ENCODE results near the gene COL6A3. TPM values are rescaled to one million over a fixed set of nuclear protein-coding genes. Genes with fewer than 3 reads are reported as not detected.

The COL6A3 gene
- total RNA-seq, 1 donor from 2014 or later, result 143 TPM

- peak overlapping the region; percentile 92 for H3K27ac Mint-ChIP-seq (ENCODE audit: unreplicated experiment)
Observed at GRCh38 chr2:237314198-237314597, 99.8 kb downstream of the COL6A3 start.

GRCh38 chr2:237312021-237312755 is 101.8 kb downstream of the COL6A3 start:
- Mint-ChIP-seq H3K9me3 (ENCODE audit: unreplicated experiment) (no peaks in the 10 kb centered on the region), H3K4me1 (ENCODE audit: unreplicated experiment) (peaks cover 51% of the 10 kb centered on the region), H3K4me3 (ENCODE audit: unreplicated experiment) (no peak overlapping the region), H3K36me3 (ENCODE audit: unreplicated experiment) (peaks cover 3% of the 10 kb centered on the region), H3K27ac (ENCODE audit: unreplicated experiment) (no peak overlapping the region), H3K27me3 (ENCODE audit: unreplicated experiment) (no peaks in the 10 kb centered on the region)
- TF ChIP-seq CTCF (IDR thresholded peaks at IDR 0.05), result no peak
- DNase-seq (ENCODE audit: extremely low spot score, unreplicated experiment), result no peak

More at GRCh38 chr2:237314198-237314597, 99.8 kb downstream of the COL6A3 start:
- DNase-seq (ENCODE audit: extremely low spot score, unreplicated experiment), result no peak
- Mint-ChIP-seq H3K4me3 (ENCODE audit: unreplicated experiment) (no peak overlapping the region), H3K36me3 (ENCODE audit: unreplicated experiment) (peaks cover 4% of the 10 kb centered on the region), H3K27me3 (ENCODE audit: unreplicated experiment) (no peaks in the 10 kb centered on the region), H3K4me1 (ENCODE audit: unreplicated experiment) (peaks cover 38% of the 10 kb centered on the region), H3K9me3 (ENCODE audit: unreplicated experiment) (no peaks in the 10 kb centered on the region)
- no peak for TF ChIP-seq CTCF (IDR thresholded peaks at IDR 0.05)

- no peaks in the 10 kb centered on the region for H3K27me3 Mint-ChIP-seq (ENCODE audit: unreplicated experiment)
- peak overlapping the region; percentile 41 for H3K27ac Mint-ChIP-seq (ENCODE audit: unreplicated experiment)
- H3K4me3 Mint-ChIP-seq (ENCODE audit: unreplicated experiment), result no peak overlapping the region
- no peak for TF ChIP-seq CTCF (IDR thresholded peaks at IDR 0.05)
- H3K36me3 Mint-ChIP-seq (ENCODE audit: unreplicated experiment), result peaks cover 3% of the 10 kb centered on the region
- DNase-seq (ENCODE audit: extremely low spot score, unreplicated experiment), result no peak
- peaks cover 66% of the 10 kb centered on the region for H3K4me1 Mint-ChIP-seq (ENCODE audit: unreplicated experiment)
- H3K9me3 Mint-ChIP-seq (ENCODE audit: unreplicated experiment), result no peaks in the 10 kb centered on the region
Observed at GRCh38 chr2:237310515-237311114, 103.3 kb downstream of the COL6A3 start.

GRCh38 chr2:237309416-237309815 is 104.5 kb downstream of the COL6A3 start:
- H3K4me3 Mint-ChIP-seq (ENCODE audit: unreplicated experiment), result no peak overlapping the region
- no peaks in the 10 kb centered on the region for H3K27me3 Mint-ChIP-seq (ENCODE audit: unreplicated experiment)
- peaks cover 2% of the 10 kb centered on the region for H3K9me3 Mint-ChIP-seq (ENCODE audit: unreplicated experiment)
- DNase-seq (ENCODE audit: extremely low spot score, unreplicated experiment), result no peak
- TF ChIP-seq CTCF (IDR thresholded peaks at IDR 0.05), result no peak
- H3K27ac Mint-ChIP-seq (ENCODE audit: unreplicated experiment), result peak overlapping the region; percentile 39
- H3K36me3 Mint-ChIP-seq (ENCODE audit: unreplicated experiment), result peaks cover 3% of the 10 kb centered on the region
- peaks cover 60% of the 10 kb centered on the region for H3K4me1 Mint-ChIP-seq (ENCODE audit: unreplicated experiment)

GRCh38 chr2:237309011-237309410 is 105.0 kb downstream of the COL6A3 start:
- Mint-ChIP-seq H3K4me1 (ENCODE audit: unreplicated experiment) (peaks cover 57% of the 10 kb centered on the region), H3K27me3 (ENCODE audit: unreplicated experiment) (no peaks in the 10 kb centered on the region), H3K9me3 (ENCODE audit: unreplicated experiment) (peaks cover 6% of the 10 kb centered on the region), H3K27ac (ENCODE audit: unreplicated experiment) (peak overlapping the region; percentile 39), H3K4me3 (ENCODE audit: unreplicated experiment) (no peak overlapping the region), H3K36me3 (ENCODE audit: unreplicated experiment) (peaks cover 3% of the 10 kb centered on the region)
- TF ChIP-seq CTCF (IDR thresholded peaks at IDR 0.05), result no peak
- DNase-seq (ENCODE audit: extremely low spot score, unreplicated experiment), result no peak
